ENCODE data around the gene FZD4.
"Not testable (repeated sequence)": the region's sequence is repeated elsewhere in the genome, so short reads cannot be mapped to it uniquely, and the experiment has no call there.

The FZD4 gene

DNA sequence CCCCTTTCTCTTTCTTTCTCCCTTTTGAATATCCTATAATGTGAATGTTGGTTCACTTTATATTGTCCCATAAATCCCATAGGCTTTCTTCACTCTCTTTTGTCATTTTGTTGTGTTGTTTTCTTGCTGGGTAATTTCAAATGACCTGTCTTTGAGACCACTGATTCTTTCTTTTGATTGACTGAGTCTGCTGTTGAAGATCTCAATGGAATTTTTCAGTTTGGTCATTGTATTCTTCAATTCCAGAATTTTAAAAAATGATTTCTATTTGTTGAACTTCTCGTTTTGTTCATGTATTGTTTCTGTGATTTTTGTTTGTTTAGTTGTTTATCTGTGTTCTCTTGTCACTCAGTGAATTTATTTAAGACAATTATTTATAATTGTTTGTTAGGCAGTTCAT, 17.5 kb upstream of the FZD4 start:
- no peak for DNase-seq

DNA sequence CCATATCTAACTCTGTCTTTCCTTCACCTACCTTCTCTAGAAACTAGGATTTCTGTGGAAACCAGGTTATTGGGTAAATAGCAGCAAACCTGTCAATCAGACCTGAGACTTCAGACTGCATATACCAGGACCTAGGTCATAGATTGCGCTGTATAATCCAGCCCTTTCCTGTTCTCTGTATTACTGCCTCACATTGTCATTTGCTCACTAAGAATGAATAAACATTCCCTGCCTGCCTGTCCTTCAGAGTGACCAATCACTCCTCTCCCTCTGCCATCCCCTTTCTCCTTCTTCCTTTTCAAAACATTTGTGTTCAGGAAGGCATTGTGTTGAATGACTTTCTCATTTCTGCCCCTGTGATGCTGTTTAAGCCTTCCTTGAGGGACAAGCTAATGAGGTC, 14.1 kb upstream of the FZD4 start:
- DNase-seq, result no peak

DNA sequence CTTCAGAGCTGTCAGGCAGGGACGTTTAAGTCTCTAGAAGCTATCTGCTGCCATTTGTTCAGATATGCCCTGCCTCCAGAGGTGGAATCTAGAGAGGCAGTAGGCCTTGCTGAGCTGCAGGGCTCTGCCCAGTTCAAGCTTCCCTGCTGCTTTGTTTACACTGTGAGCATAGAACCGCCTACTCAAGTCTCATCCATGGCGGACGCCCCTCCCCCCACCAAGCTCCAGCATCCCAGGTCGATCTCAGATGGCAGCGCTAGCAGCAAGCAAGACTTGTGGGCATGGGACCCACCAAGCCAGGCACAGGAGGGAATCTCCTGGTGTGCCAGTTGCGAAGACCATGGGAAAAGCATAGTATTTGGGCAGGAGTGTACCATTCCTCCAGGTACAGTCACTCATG, 12.4 kb upstream of the FZD4 start:
- DNase-seq, result not testable (repeated sequence)

DNA sequence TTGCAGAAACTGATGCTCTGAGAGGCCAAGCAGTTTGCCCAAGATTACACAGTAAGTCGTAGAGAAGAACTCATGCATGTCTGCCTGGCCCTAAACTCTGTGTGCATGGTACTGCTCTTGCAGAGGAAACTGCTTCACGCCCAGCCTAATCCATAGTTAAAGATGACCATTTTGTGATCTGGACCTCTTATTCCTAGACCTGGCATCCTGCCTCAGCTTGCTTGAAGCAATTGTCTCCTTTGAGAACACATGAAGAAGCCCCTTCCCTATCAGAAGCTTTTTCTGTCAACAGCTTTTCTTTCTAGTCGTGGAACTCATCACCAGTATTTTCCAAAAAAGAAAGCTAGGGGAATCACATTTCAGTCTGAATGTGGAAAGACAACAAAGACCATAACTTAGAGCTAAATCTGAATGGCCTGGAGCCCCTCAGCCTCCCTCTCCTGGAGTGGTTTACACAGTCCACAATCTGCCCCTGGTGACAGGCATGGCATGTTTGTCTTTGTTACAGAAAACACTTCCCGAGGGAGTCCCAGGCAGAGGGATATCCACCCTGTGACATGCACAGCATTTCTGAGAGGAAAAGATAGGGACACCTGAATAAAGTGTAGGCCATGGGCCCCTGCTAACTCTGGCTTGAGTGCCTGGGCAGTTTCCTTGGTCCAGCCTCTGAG, 2.9 kb upstream of the FZD4 start:
- no peak for DNase-seq

GRCh38 chr11:86956905-86957195, 1.7 kb upstream of the FZD4 start:
- no peak for DNase-seq

- no peak for DNase-seq
Measured at GRCh38 chr11:86955111-86955360, 159 bp downstream of the FZD4 start.

DNA sequence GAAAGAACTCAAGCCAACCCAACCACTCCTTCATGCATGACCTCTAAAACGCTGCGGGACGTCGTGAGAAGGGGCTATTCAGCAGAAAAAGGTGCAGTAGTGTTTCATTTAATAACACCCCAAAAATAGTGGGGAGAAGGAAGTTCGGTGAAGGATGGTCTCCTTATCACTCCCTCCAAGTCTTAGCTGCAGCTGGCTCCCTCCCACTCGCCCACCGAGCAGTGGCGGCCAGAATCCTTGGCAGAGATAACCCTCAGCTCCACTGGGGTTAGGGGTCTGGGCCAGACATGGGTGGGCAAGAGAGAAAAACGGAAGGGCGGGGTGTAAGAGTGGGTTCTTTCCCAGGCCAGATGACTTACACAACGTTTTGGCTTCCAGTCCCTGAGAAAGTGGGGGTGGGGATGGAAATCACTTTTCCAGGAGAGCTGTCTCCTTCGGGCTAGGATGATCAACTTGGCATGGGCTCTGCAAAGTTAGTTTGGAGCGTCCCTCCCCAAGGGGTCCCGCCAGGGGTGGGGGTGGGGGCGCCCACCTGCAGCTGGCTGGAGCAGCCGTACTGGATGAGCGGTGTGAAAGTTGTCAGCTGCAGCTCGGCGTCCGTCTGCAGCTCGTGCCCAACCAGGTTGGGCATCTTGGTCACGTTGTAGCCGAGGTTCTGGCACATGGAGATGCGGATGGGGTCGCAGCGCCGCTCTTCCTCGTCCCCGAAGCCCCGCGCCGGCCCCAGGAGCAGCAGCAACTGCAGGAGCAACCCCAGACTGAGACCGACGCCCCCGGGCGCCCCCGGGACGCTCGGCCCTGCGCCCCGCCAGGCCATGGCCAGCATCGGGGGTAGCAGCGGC, 705 bp downstream of the FZD4 start:
- DNase-seq, result no peak

- no peak for DNase-seq
Measured at GRCh38 chr11:86952221-86952875, 2.8 kb downstream of the FZD4 start.

DNA sequence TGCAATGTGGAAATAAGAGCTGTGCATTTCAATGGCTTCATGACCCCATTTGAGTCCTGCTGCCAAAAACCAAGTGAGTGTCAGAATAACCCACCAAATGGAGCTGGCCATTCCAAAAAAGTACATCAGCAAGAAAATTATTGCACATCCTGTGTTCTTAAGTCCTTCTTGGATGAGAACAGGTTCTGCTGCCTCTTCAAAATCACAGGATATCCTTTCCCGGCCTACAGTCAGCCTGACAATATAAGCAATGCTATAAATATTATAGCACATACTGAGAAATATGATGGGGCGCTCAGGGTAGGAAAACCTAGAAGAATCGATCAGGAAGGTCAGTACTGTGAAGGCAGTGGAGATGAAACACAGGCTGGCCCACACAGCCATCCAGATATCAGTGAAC, 3.5 kb downstream of the FZD4 start:
- no peak for DNase-seq

DNA sequence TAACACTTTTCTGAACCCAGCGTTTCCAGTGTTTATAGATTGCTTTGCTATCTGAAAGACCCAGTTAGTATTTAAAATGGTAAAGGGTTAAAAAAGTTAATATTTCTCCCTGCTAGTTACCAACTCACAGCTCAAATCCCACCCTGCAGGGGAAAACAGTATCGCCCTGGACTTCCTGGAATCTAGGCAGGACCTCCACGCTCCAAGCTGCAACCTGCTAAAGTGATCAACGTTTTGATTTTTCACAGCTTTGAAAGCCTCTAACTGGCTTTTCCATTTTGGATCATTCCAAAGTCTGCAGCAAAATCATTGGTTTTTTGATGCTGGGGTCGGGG, 4.6 kb downstream of the FZD4 start:
- no peak for DNase-seq

GRCh38 chr11:86949995-86950660, 5.1 kb downstream of the FZD4 start:
- no peak for DNase-seq

DNA sequence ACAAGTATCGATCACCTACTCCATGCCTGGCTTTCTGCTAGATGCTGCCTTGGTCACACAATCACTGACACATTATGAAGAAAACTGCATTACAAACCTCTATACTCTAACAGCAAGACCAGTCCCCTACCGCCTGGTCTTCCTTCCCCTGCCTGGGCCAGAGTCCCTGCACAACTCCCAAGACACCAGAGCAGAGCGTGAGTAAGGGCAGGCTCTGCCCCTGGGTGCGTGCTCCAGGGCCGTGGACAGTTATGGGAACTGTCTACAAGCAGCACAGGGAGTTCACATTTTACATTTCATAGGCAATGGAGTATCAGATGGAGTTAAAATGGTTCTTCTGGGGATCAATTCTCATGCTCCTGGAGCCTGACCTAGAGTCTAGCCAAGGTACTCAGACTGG, 6.5 kb downstream of the FZD4 start:
- no peak for DNase-seq

DNA sequence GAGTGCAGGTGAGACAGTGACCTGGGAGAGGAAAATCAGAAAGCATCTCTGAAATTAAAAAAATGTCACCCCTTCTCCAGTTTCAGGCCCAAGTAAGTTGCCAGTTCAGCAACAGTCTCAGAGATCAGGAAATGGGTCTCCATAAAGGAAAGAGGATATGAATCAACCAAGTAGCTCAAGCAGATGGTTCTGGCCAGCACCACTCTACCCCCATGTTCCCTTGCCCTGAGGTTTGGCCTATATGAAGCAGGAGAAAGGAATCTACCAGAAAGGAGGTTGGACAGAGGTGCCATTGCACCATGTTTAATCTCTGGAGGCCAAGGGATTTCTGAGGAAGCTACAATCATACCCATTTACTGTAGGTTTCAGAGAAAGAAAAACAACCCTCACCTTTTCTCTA, 7.7 kb downstream of the FZD4 start:
- no peak for DNase-seq

DNA sequence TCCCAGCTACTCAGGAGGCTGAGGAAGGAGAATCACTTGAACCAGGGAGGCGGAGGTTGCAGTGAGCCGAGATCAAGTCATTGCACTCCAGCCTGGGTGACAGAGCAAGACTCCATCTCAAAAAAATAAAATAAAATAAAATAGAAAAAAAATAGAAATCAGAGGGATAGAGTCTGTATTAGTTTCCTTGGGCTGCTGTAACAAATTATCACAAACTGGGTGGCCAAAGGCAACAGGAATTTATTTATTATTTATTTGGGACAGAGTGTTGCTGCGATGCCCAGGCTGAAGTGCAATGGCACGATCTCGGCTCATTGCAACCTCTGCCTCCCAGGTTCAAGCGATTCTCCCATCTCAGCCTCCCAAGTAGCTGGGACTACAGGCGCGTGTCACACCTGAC, 11.7 kb downstream of the FZD4 start:
- DNase-seq, result not testable (repeated sequence)

DNA sequence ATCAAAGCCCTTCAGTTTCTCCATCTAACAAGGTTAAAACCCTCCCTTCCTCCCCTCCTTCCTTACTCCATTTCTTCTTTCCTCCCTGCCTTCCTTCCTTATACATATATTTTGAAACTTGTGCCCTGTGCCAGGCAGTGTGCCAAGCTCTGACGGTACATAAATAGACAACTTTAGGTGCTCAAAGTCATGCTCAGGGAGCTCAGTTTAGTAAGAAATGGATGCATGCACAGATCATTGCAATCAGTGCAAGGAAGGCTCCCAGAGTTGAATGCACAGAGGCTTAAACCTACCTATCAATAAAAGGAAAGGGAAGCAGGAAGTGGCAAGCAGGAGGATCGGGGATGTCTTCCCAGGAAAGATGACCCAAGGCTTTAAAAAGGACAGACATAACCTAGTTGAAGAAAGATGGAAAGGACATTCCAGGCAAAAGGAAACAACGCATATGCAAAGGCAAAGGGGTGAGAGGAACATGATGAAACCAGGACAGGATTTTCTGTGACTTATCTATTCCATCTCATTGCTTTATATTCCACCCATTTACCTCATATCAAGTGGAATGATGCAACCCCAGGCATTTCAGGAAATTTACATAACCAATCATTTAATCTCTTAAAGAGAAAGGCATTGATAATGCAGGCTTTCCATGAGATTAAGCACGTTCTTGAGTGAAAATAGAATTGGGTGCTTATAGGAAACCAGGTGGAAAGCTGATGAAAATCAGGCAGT, 13.2 kb downstream of the FZD4 start:
- no peak for DNase-seq

- no peak for DNase-seq
Measured at GRCh38 chr11:86941077-86941870, 13.9 kb downstream of the FZD4 start.

DNA sequence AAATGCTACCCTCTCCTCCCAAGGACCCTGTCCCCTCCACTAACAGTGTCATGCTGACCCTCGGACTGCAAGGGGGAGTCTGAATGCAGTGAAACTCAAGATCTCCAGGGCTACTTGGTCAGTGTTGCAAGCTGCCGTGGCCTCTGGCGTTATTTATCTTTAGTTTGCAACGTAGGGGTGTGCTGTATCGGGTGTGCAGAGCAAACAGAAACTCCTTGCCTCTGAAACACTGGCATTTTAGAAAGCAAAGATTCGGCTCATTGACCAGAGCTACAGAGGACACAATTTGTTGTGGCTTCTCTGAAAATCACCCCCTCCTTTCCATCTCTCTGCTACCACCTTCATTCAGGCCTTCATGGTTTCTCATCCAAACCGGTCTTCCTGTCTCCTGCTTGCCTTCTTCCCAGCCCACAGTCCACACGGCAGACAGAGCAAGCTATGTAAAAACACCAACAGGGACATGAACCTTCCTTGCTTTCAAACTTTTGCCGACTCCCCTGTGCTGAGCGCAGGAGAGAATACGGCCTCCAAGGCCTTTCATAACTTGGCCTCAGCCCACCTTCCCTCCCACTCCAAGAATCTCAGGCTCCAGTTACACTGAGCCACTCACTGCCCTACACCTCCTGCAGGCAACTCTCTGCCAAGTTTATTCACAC, 14.9 kb downstream of the FZD4 start:
- no peak for DNase-seq

DNA sequence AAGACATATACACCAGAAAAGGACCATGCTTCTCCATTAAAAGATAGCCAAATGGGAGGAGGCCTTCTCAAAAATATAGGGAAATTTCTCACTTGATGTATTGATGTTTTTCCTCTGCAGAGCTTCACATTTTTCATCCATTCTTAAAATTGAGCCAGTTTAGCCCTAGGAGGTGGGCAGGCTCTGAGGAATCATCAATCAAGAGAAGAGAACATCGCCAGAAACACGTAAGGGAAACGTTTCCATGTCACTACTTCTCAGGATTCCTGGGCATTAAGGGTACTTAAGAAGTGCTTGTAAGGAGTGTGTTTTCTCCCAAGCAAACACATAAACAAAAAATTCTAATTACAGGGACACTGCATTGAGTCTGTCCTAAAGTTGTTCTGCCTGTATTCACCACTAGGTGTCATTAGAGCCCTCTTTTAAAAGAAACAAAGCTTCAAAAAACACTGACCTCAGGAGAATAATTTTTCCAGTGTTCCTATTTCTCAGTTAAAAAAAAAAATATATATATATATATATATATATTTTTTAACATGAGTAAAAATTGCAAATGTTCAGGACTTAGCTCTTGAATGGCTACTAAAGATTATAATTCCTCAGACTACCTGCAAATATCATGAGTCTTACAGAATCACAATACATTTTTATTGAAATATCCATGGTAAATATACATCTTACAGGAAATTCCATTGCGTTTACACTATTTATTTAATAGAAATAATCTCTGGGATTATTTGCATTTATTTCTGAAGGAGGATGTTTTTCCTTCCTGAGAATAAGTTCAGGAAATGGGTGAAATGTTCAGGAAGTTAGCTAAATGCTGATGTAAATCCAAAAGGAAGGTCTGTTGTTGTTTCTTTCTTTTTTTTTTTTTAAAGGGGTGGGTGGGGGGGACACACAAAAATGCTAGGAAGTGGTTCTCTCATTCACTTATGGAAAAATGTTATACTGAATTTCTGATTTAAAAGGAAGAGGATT, 16.0 kb downstream of the FZD4 start:
- DNase-seq, result no peak

DNA sequence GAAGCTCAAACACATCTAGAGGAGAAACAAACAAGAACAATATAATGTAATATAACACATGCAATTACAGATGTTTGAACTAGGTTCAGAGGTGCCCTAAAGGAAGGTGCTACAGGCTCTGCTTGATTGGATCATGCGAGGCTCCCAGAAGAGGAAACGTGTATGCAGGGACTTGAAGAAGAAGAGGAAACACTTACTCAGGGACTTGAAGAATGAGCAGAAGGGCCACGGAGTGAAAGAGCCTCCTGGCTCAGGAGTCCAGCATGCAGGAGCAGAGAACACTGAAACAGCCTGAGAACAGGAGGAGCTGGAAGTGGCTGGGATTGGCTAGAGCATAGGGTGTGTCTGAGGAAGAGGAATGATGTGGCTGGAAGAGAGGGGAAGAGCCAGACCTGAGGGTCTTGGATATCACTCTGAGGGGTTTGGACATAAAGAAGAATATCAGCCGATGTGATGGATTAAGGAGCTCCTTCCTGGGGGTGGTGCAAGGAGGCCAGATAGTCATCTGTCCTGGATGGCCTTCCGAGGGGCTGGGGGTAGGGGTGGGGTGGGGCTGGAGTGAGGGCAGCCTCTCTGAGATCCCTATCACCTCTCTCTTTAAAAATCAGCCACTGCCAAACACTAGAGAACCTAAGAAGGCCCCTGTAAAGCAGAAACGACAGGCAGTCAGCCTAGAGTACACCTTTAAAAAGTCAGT, 16.8 kb downstream of the FZD4 start:
- no peak for DNase-seq

- DNase-seq, result not testable (repeated sequence)
Measured at GRCh38 chr11:86937193-86937806, 17.9 kb downstream of the FZD4 start.

All from activated gamma-delta T cell (primary cell).